Spleen (tissue), 11 donors: ENCODE measurements around the gene GRAMD1B. TPM values are rescaled to one million over a fixed set of nuclear protein-coding genes. Genes with fewer than 3 reads are reported as not detected.

ENCODE experiments used
- DNase-seq: peaks from one replicate; pipeline ENCODE4 v3.0.0-alpha.2; 2020
- H3K27ac ChIP-seq, 8 donors: fragments of 200-600 bp; sonication (generic) in 7 of 8; 1 replicate in 4 of 8; 2 replicates in 4 of 8; pipeline versions ENCODE4 v1.5.0 to v1.8.0; 2016 to 2021; ENCODE audit warnings: inconsistent platforms in 4 of 8, mild to moderate bottlenecking in 4 of 8, moderate library complexity in 1 of 8
- H3K27me3 ChIP-seq, 7 donors: fragments of 200-600 bp; sonication (generic) in 6 of 7; replicated peaks in 1 of 7; 1 replicate in 4 of 7; 2 replicates in 3 of 7; pipeline versions ENCODE4 v1.5.0 to v1.8.0; 2016 to 2021; ENCODE audit warnings: inconsistent platforms in 3 of 7, mild to moderate bottlenecking in 1 of 7
- H3K36me3 ChIP-seq, 6 donors: fragments of 200-600 bp; sonication (generic) in 5 of 6; 1 replicate in 4 of 6; 2 replicates in 2 of 6; pipeline versions ENCODE4 v1.5.0 to v1.8.0; 2016 to 2021; ENCODE audit warnings: inconsistent platforms in 2 of 6
- H3K4me1 ChIP-seq, 6 donors: fragments of 200-600 bp; sonication (generic) in 5 of 6; 1 replicate in 3 of 6; 2 replicates in 3 of 6; pipeline versions ENCODE4 v1.5.0 to v1.8.0; 2016 to 2021; ENCODE audit warnings: inconsistent platforms in 3 of 6
- H3K4me3 ChIP-seq, 8 donors: fragments of 200-600 bp; sonication (generic) in 7 of 8; 1 replicate in 4 of 8; 2 replicates in 4 of 8; pipeline versions ENCODE4 v1.5.0 to v1.8.0; 2016 to 2021; ENCODE audit warnings: inconsistent platforms in 4 of 8, mild to moderate bottlenecking in 4 of 8, moderate library complexity in 2 of 8
- H3K9me3 ChIP-seq, 8 donors: fragments of 200-600 bp; sonication (generic) in 7 of 8; 1 replicate in 4 of 8; 2 replicates in 4 of 8; pipeline versions ENCODE4 v1.5.0 to v1.8.0; 2016 to 2021; ENCODE audit warnings: inconsistent platforms in 4 of 8
- POLR2A ChIP-seq, 3 donors: fragments of 450-650 bp; IDR thresholded peaks; one replicate each; pipeline ENCODE4 v1.5.1; 2017; ENCODE audit warnings: antibody characterized with exemption in 3 of 3, mild to moderate bottlenecking in 1 of 3
- POLR2AphosphoS5 ChIP-seq, 3 donors: sonication (generic); formaldehyde crosslinking; IDR thresholded peaks; one replicate each; pipeline ENCODE4 v1.5.1; 2017; ENCODE audit warnings: antibody characterized with exemption in 3 of 3
- WGBS, 5 donors: extraction: QIAGEN DNeasy Blood & Tissue Kit in 3 of 5; methylation state at CpG; one replicate each; pipeline versions ENCODE4 v1.1.5 to v1.1.7; 2013 to 2018; 5-methylcytosine and 5-hydroxymethylcytosine counted together
- intact Hi-C: fragments of 100-400 bp; cut with DNase I; formaldehyde crosslinking; loops from one replicate; pipeline ENCODE4 v1.15.0; 2023; ENCODE audit warnings: low total_unique reads
- polyA plus RNA-seq, 3 donors: library from polyadenylated mRNA; stranded (reverse); fragments of 200-250 nt; gene quantifications; one replicate each; pipeline ENCODE4 v1.2.1, GENCODE V29; 2013
- total RNA-seq, 7 donors: library from RNA; depleted of rRNA in 3 of 7; stranded (reverse); fragments of >200 nt in 3 of 7; fragmentation: NEBNext Ultra II Directional in 4 of 7; extraction: Animal tissue kit (Norgen Biotek cat#: 25700) in 4 of 7; gene quantifications; one replicate each; pipeline versions ENCODE4 v1.1.0 to v1.2.1, GENCODE V29; 2016 to 2021
- TF ChIP-seq, protein P1 (sequence below), 11 experiments: fragments of 200-600 bp in 7 of 11; fragments of 450-650 bp in 4 of 11; sonication (generic) in 4 of 11; IDR thresholded peaks in 8 of 11; conservative IDR thresholded peaks in 3 of 11; 1 replicate in 7 of 11; 2 replicates in 4 of 11; pipeline versions ENCODE4 v1.4.0 to v1.8.0; 2016 to 2021; ENCODE audit warnings: antibody characterized with exemption in 11 of 11, inconsistent platforms in 4 of 11, mild to moderate bottlenecking in 1 of 11
- donor health status: healthy with polysubstance abuse.
- donor health status: DM: no; HTN: no; CAD: no; lungs with moderate emphysema.
- donor health status: DM: no; HTN: no; CAD: no.
- donor health status: Bipolar disorder and iron deficiency.
- donor health status: healthy.
- donor health status: DM: no; HTN: no; CAD: no.
- donor health status: DM: yes; HTN: yes; CAD: no.

Gene GRAMD1B
- total and polyA plus RNA-seq, 10 donors: 1.7 to 15.6 (median 7.5) TPM

DNA sequence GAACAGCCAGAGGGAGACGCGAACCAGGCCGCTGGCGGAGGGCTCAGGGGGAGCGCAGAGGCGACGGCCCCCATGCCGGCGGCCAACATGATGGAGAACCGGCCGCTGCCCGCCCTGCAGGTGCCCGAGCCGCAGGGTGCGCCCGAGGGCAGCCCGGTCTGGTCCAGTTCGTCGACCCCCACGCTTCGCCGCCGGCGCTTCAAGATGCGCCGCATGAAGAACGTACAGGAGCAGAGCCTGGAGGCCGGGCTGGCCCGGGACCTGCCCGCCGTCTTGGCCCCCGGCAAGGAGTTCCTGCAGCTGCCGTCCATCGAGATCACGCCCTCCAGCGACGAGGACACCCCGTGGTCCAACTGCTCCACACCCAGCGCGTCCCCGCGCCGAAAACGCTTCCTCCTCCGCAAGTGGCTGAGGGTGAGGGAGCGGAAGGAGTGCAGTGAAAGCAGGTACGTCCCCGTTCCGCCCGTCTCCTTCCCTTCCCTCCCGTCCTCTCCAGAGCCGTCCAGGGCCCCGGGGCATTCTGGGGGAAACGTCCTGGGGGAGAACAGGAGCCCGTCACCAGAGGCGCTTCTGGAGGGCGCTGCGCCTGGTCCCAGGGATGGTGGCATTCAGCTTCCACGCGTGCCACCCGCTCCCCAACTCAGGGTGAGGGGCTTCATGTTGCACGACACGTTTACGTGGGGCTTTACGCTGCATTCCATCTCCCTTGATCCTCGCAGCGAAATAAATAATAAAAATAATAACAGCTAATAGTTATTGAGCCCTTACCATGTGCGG lies 840 bp downstream of the GRAMD1B start:
- intact Hi-C loops: no loop called here
- no peaks in the 10 kb centered on the region for H3K9me3 ChIP-seq
- TF ChIP-seq, protein P1, sequence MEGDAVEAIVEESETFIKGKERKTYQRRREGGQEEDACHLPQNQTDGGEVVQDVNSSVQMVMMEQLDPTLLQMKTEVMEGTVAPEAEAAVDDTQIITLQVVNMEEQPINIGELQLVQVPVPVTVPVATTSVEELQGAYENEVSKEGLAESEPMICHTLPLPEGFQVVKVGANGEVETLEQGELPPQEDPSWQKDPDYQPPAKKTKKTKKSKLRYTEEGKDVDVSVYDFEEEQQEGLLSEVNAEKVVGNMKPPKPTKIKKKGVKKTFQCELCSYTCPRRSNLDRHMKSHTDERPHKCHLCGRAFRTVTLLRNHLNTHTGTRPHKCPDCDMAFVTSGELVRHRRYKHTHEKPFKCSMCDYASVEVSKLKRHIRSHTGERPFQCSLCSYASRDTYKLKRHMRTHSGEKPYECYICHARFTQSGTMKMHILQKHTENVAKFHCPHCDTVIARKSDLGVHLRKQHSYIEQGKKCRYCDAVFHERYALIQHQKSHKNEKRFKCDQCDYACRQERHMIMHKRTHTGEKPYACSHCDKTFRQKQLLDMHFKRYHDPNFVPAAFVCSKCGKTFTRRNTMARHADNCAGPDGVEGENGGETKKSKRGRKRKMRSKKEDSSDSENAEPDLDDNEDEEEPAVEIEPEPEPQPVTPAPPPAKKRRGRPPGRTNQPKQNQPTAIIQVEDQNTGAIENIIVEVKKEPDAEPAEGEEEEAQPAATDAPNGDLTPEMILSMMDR (IDR thresholded peaks at IDR 0.05 in 8 of 11, conservative IDR thresholded peaks at IDR 0.05 in 3 of 11): no peak
- TF ChIP-seq POLR2A (IDR thresholded peaks at IDR 0.05) (peak in 1 of 3 donors; percentile 5), POLR2AphosphoS5 (IDR thresholded peaks at IDR 0.05) (peak; percentile 74 to 82 (median 78))
- peak overlapping the region; percentile 63 to 91 (median 83) for H3K27ac ChIP-seq
- H3K27me3 ChIP-seq: peaks cover 0 to 42% (median 17%) of the 10 kb centered on the region in 7 donors
- peaks cover 6 to 48% (median 24%) of the 10 kb centered on the region in 6 donors for H3K4me1 ChIP-seq
- H3K36me3 ChIP-seq: no peaks in the 10 kb centered on the region
- DNase-seq: peak; percentile 95
- WGBS, 5 donors: 2 to 10% (median 4%) methylated on average over 25 to 68 of the region's 68 CpGs
- H3K4me3 ChIP-seq: peak overlapping the region; percentile 52 to 85 (median 62)

DNA sequence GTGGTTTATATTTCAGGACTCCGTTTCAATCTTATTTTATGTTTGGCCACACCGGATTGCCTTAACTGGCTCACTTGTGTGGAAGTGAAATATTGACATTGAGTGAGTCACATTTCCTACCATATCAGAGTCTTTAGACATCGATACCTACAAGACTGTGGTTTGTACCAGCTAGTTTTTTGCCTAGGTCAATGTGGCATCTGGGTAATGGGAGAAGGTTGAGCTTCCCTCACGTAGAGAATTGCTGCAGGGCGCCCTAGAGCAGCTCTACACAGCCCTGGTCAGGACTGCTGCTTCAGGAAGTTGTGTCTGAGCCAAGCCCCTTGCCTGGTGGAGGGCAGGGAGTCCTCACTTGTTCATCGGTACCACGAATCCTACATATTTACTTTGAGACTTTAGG lies 1.6 kb downstream of the GRAMD1B start:
- H3K4me1 ChIP-seq: peaks cover 6 to 48% (median 24%) of the 10 kb centered on the region in 6 donors
- no peak for TF ChIP-seq POLR2AphosphoS5 (IDR thresholded peaks at IDR 0.05)
- TF ChIP-seq, protein P1 (IDR thresholded peaks at IDR 0.05 in 8 of 11, conservative IDR thresholded peaks at IDR 0.05 in 3 of 11): no peak
- 40 to 62% (median 52%) methylated on average over 7 of the region's 7 CpGs for WGBS, 5 donors

DNA sequence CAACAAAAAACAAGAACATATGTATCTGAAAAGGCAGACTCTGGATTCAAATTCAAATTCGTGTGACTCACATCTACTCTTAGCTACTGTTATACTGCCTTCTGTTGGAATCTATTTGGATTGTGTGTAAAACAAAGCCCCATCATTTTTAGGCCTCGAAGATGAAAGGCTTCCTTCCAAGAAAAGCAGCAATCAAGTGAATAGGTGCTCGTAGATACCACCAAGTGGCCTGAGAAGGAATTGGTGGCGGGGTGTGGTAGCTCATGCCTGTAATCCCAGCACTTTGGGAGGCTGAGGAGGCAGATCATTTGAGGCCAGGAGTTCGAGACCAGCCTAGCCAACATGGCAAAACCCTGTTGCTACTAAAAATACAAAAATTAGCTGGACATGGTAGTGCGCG lies 4.2 kb downstream of the GRAMD1B start:
- H3K36me3 ChIP-seq: no peaks in the 10 kb centered on the region
- no peak overlapping the region for H3K4me3 ChIP-seq
- no peaks in the 10 kb centered on the region for H3K9me3 ChIP-seq
- intact Hi-C loops: no loop called here
- 66 to 79% (median 78%) methylated on average over 7 of the region's 7 CpGs for WGBS, 5 donors
- no peak for TF ChIP-seq POLR2A (IDR thresholded peaks at IDR 0.05)
- TF ChIP-seq, protein P1 (IDR thresholded peaks at IDR 0.05 in 8 of 11, conservative IDR thresholded peaks at IDR 0.05 in 3 of 11): peak in 2 of 11 experiments; percentile 11 to 26
- DNase-seq: no peak
- peaks cover 6 to 54% (median 24%) of the 10 kb centered on the region in 6 donors for H3K4me1 ChIP-seq
- H3K27ac ChIP-seq: peak overlapping the region in 1 of 8 donors; percentile 51
- peaks cover 0 to 33% (median 17%) of the 10 kb centered on the region in 7 donors for H3K27me3 ChIP-seq

More for the DNA sequence above, 1.6 kb downstream of the GRAMD1B start:
- no peak for DNase-seq
- Histone ChIP-seq H3K4me3 (peak overlapping the region in 7 of 8 donors; percentile 52 to 85 (median 63)), H3K36me3 (no peaks in the 10 kb centered on the region), H3K27me3 (peaks cover 0 to 38% (median 17%) of the 10 kb centered on the region in 7 donors), H3K9me3 (no peaks in the 10 kb centered on the region), H3K27ac (peak overlapping the region in 3 of 8 donors; percentile 86 to 91 (median 91))
- intact Hi-C loops: no loop called here

- no peak overlapping the region for H3K4me3 ChIP-seq
- intact Hi-C loops: no loop called here
- H3K27ac ChIP-seq: peak overlapping the region in 3 of 8 donors; percentile 11 to 51 (median 47)
- TF ChIP-seq, protein P1 (IDR thresholded peaks at IDR 0.05 in 8 of 11, conservative IDR thresholded peaks at IDR 0.05 in 3 of 11): no peak
- no peak for TF ChIP-seq POLR2AphosphoS5 (IDR thresholded peaks at IDR 0.05)
- no peak for TF ChIP-seq POLR2A (IDR thresholded peaks at IDR 0.05)
- no peaks in the 10 kb centered on the region for H3K36me3 ChIP-seq
- no peak for DNase-seq
- no peaks in the 10 kb centered on the region for H3K9me3 ChIP-seq
- H3K27me3 ChIP-seq: peaks cover 0 to 26% (median 14%) of the 10 kb centered on the region in 7 donors
- 55 to 77% (median 70%) methylated on average over 3 of the region's 3 CpGs for WGBS, 5 donors
- H3K4me1 ChIP-seq: peaks cover 4 to 47% (median 18%) of the 10 kb centered on the region in 6 donors
Observed at GRCh38 chr11:123434911-123435310, 4.8 kb downstream of the GRAMD1B start.
